ENCODE results near the gene NFE2L2. TPM values are rescaled to one million over a fixed set of nuclear protein-coding genes. Genes with fewer than 3 reads are reported as not detected.
A peak's percentile ranks its signal among the peaks of the same experiment; 100 is the strongest.

Gene NFE2L2
- total and polyA plus RNA-seq, 12 donors = 26.4 to 67.9 (median 54.9) TPM

DNA sequence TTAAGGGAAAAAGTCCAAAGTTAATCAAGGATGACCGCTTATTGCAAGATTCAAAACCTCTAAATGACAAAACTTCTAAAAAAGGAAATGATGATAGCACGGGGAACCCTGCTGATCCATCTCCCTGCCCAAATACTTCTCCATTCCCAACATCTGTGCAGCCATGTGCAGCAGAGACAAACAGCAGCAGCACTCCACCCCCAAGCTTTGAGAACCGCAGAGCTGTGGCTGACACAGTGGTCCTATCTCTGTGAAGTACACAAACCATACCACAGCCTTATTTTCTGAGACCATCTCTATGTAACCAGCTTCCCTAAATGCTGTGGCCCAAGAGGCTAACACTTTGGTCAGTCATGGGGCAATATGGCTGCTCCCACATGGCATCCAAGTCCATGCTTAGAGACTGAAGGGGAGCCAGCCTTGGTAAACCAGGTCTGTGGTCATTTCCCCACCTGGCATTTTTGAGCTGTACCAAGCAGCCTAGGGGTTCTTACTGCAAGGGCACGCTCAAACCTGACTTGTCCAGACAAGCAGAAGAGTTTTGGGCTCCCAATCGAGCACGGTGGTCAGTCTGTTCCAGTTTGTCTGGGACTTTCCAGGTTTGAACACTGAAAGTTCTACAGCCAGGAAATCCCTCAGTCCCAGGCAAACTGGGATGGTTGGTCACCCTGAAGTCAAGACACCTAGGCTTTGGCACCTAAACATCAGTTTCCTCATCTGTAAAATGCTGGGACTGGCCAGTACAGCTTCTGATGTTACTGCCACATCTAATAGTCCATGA lies 17.1 kb upstream of the NFE2L2 start:
- Histone ChIP-seq H3K36me3 (no peaks in the 10 kb centered on the region), H3K4me3 (no peak overlapping the region), H3K27ac (peak overlapping the region in 8 of 10 donors; percentile 11 to 51 (median 28)), H3K9me3 (no peaks in the 10 kb centered on the region), H3K27me3 (no peaks in the 10 kb centered on the region), H3K4me1 (peaks cover 0 to 52% (median 34%) of the 10 kb centered on the region in 9 donors)
- 86 to 90% methylated on average over 6 of the region's 6 CpGs for WGBS, 2 donors
- DNase-seq = no peak
- intact Hi-C loops (cut with DNase I) = no loop called here
- peak; percentile 14 to 80 (median 48) for ATAC-seq
- TF ChIP-seq, protein P1, sequence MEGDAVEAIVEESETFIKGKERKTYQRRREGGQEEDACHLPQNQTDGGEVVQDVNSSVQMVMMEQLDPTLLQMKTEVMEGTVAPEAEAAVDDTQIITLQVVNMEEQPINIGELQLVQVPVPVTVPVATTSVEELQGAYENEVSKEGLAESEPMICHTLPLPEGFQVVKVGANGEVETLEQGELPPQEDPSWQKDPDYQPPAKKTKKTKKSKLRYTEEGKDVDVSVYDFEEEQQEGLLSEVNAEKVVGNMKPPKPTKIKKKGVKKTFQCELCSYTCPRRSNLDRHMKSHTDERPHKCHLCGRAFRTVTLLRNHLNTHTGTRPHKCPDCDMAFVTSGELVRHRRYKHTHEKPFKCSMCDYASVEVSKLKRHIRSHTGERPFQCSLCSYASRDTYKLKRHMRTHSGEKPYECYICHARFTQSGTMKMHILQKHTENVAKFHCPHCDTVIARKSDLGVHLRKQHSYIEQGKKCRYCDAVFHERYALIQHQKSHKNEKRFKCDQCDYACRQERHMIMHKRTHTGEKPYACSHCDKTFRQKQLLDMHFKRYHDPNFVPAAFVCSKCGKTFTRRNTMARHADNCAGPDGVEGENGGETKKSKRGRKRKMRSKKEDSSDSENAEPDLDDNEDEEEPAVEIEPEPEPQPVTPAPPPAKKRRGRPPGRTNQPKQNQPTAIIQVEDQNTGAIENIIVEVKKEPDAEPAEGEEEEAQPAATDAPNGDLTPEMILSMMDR (IDR thresholded peaks at IDR 0.05) = no peak

DNA sequence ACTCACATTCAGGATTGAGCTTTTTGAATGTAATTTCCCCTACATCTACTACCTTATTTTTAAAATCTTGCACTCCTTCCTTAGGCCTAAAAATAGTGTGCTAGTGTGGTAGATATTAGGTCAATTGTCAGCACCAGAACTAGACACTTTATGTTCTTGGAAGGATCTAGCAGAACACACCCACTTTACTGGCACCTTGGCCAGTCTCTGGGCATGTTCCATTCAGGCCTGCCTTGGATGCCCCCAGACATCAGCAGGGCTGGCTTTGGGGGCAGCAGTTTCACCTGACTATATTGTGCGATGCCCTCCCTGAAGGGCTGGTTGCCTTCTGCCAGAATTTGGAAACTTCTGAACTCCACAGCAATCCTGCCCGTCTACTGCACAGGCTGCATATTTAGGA lies 15.3 kb upstream of the NFE2L2 start:
- intact Hi-C loops (cut with DNase I) = no loop called here
- TF ChIP-seq, protein P1 (IDR thresholded peaks at IDR 0.05) = no peak
- no peak overlapping the region for H3K4me3 ChIP-seq
- WGBS, 2 donors = 67 to 72% methylated on average over 2 of the region's 2 CpGs
- DNase-seq (no peak), ATAC-seq (peak in 3 of 8 donors; percentile 32 to 77 (median 64))
- no peaks in the 10 kb centered on the region for H3K27me3 ChIP-seq
- no peaks in the 10 kb centered on the region for H3K36me3 ChIP-seq
- no peaks in the 10 kb centered on the region for H3K9me3 ChIP-seq
- H3K4me1 ChIP-seq = peaks cover 0 to 46% (median 27%) of the 10 kb centered on the region in 9 donors
- peak overlapping the region in 2 of 10 donors; percentile 0 to 1 for H3K27ac ChIP-seq

DNA sequence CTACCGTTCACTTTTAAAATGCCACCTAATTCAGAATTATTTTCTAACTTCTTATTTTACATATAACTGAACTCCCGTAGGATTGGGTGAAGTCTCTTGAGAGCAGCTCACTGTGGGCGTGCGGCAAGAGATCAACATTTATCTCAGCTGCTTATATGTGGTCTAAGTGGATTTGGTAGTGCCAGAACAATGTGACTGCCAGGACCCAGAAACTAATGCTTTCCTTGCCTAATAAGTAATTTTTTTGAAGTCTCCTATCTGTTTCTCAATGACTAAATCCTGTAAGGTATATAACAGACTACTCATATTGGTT lies 11.2 kb upstream of the NFE2L2 start:
- H3K9me3 ChIP-seq = no peaks in the 10 kb centered on the region
- intact Hi-C loops (cut with DNase I) = no loop called here
- H3K4me1 ChIP-seq = peaks cover 0 to 24% (median 10%) of the 10 kb centered on the region in 9 donors
- no peaks in the 10 kb centered on the region for H3K36me3 ChIP-seq
- H3K27me3 ChIP-seq = no peaks in the 10 kb centered on the region
- TF ChIP-seq, protein P1 (IDR thresholded peaks at IDR 0.05) = no peak
- DNase-seq (no peak), ATAC-seq (peak in 1 of 8 donors; percentile 48)
- 58 to 63% methylated on average over 4 of the region's 4 CpGs for WGBS, 2 donors
- peak overlapping the region in 7 of 10 donors; percentile 4 to 55 (median 34) for H3K27ac ChIP-seq
- no peak overlapping the region for H3K4me3 ChIP-seq

DNA sequence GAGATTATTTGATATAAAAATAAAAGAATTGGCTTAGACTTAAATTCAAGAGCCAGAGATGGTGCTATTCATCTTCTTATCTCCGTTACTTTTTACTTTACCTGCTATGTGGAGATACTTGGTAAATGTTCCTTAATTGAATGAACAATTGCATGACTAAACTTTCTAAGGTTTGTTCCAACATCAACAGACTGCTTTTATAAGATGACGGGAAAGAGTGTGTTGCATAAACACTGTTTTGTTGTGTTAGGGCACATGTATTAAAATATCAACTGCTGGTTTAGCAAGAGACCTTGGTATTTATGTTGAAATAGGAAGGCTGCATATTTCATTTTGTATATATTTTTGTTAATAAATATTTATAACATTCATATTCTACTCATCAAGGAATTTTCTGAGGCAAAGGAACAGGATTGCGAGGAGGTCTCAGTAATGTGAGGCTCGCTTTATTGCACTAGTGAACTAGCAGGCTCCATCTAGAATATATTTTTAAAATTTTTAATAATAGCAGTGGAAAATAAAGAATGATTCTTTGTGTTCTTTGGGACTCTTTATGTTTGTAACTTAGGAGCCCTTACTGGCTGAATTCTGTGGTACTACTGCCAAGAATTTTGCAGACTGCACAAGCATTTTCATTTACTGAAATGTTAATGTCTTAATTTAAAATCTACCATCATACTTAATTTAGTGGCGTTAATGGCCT lies 10.7 kb upstream of the NFE2L2 start:
- intact Hi-C loops (cut with DNase I) = no loop called here
- peak overlapping the region in 6 of 10 donors; percentile 9 to 55 (median 40) for H3K27ac ChIP-seq
- DNase-seq = no peak
- 68 to 82% methylated on average over 5 of the region's 5 CpGs for WGBS, 2 donors
- ATAC-seq = peak in 6 of 8 donors; percentile 37 to 69 (median 62)
- no peaks in the 10 kb centered on the region for H3K36me3 ChIP-seq
- H3K4me1 ChIP-seq = peaks cover 0 to 24% (median 10%) of the 10 kb centered on the region in 9 donors
- no peaks in the 10 kb centered on the region for H3K9me3 ChIP-seq
- TF ChIP-seq, protein P1 (IDR thresholded peaks at IDR 0.05) = no peak
- no peaks in the 10 kb centered on the region for H3K27me3 ChIP-seq
- no peak overlapping the region for H3K4me3 ChIP-seq

Data from heart right ventricle (tissue), 16 donors.